GM19463 (cell line): ENCODE data around the gene SEMA3C.
A peak's percentile ranks its signal among the peaks of the same experiment; 100 is the strongest.

Experiments used
- ATAC-seq: cut with Tn5 transposase; IDR thresholded peaks from one replicate; pipeline ENCODE4 v1.9.1; 2021; ENCODE audit warnings: mild to moderate bottlenecking, moderate library complexity; ENCODE audit not compliant: unreplicated experiment

Gene SEMA3C

GRCh38 chr7:80749270-80749669 is 169.6 kb downstream of the SEMA3C start:
- ATAC-seq, result no peak

- ATAC-seq, result no peak
Measured at GRCh38 chr7:80748363-80749042, 170.3 kb downstream of the SEMA3C start.

GRCh38 chr7:80740778-80741545 is 177.9 kb downstream of the SEMA3C start:
- ATAC-seq, result no peak

GRCh38 chr7:80736371-80737125 is 182.3 kb downstream of the SEMA3C start:
- no peak for ATAC-seq

GRCh38 chr7:80735330-80735729 is 183.5 kb downstream of the SEMA3C start:
- no peak for ATAC-seq

- ATAC-seq, result no peak
Measured at GRCh38 chr7:80734011-80734410, 184.8 kb downstream of the SEMA3C start.

GRCh38 chr7:80733333-80733915 is 185.4 kb downstream of the SEMA3C start:
- no peak for ATAC-seq

GRCh38 chr7:80732630-80733029 is 186.2 kb downstream of the SEMA3C start:
- ATAC-seq, result no peak

GRCh38 chr7:80731281-80731680 is 187.6 kb downstream of the SEMA3C start:
- no peak for ATAC-seq

- no peak for ATAC-seq
Measured at GRCh38 chr7:80729591-80730320, 189.1 kb downstream of the SEMA3C start.

GRCh38 chr7:80726666-80727065 is 192.2 kb downstream of the SEMA3C start:
- peak; percentile 64 for ATAC-seq

GRCh38 chr7:80725181-80725611 is 193.7 kb downstream of the SEMA3C start:
- no peak for ATAC-seq

- ATAC-seq, result no peak
Measured at GRCh38 chr7:80724249-80724871, 194.5 kb downstream of the SEMA3C start.

GRCh38 chr7:80722616-80723195 is 196.1 kb downstream of the SEMA3C start:
- no peak for ATAC-seq

- ATAC-seq, result no peak
Measured at GRCh38 chr7:80721883-80722615, 196.8 kb downstream of the SEMA3C start.

- no peak for ATAC-seq
Measured at GRCh38 chr7:80720146-80720545, 198.7 kb downstream of the SEMA3C start.

- ATAC-seq, result no peak
Measured at GRCh38 chr7:80719261-80719660, 199.6 kb downstream of the SEMA3C start.

- ATAC-seq, result no peak
Measured at GRCh38 chr7:80711531-80711930, 207.3 kb downstream of the SEMA3C start.

- no peak for ATAC-seq
Measured at GRCh38 chr7:80708123-80708522, 210.7 kb downstream of the SEMA3C start.
